Astrocyte (in vitro differentiated cells and primary cell): ENCODE data around the gene PIK3C2G.

Source experiments
- CTCF ChIP-seq: IDR thresholded peaks from 2 replicates; pipeline ENCODE4 v1.5.1; 2011; ENCODE audit warnings: low read depth, mild to moderate bottlenecking, inconsistent platforms, low read length, moderate library complexity; ENCODE audit not compliant: insufficient read depth
- EZH2 ChIP-seq: IDR thresholded peaks from 2 replicates; pipeline ENCODE4 v1.6.1; 2012; ENCODE audit warnings: mild to moderate bottlenecking, low read length, inconsistent platforms; ENCODE audit not compliant: insufficient read depth

- TF ChIP-seq CTCF (no peak), EZH2 (no peak)
Measured at GRCh38 chr12:18612971-18613370, 351.7 kb downstream of the PIK3C2G start.
